Stimulated activated naive CD8-positive, alpha-beta T cell treated with anti-CD3 and anti-CD28 coated beads, Interleukin-15, Interleukin-2, amounts not matched to agents 100 ng/mL and 50 ng/mL, for 24 hours (primary cell): ENCODE data around the gene UBQLN3.

Source experiments
- H3K27ac Mint-ChIP-seq: one replicate; pipeline ENCODE4 v1.8.0; 2021; ENCODE audit warnings: mild to moderate bottlenecking, mixed read lengths
- H3K27me3 Mint-ChIP-seq: one replicate; pipeline ENCODE4 v1.8.0; 2021; ENCODE audit warnings: mixed read lengths
- H3K36me3 Mint-ChIP-seq: one replicate; pipeline ENCODE4 v1.8.0; 2021; ENCODE audit warnings: low read depth, mixed read lengths
- H3K4me1 Mint-ChIP-seq: one replicate; pipeline ENCODE4 v1.8.0; 2021; ENCODE audit warnings: low read depth, mixed read lengths
- H3K4me3 Mint-ChIP-seq: one replicate; pipeline ENCODE4 v1.8.0; 2021; ENCODE audit warnings: mild to moderate bottlenecking, mixed read lengths
- H3K9me3 Mint-ChIP-seq: one replicate; pipeline ENCODE4 v1.8.0; 2021; ENCODE audit warnings: mixed read lengths

Gene UBQLN3

GRCh38 chr11:5522308-5522707 lies 12.6 kb upstream of the UBQLN3 start:
- H3K36me3 Mint-ChIP-seq, result no peaks in the 10 kb centered on the region
- H3K4me1 Mint-ChIP-seq, result no peaks in the 10 kb centered on the region
- H3K4me3 Mint-ChIP-seq, result no peak overlapping the region
- H3K27me3 Mint-ChIP-seq, result no peaks in the 10 kb centered on the region
- no peaks in the 10 kb centered on the region for H3K9me3 Mint-ChIP-seq
- H3K27ac Mint-ChIP-seq, result no peak overlapping the region

- Mint-ChIP-seq H3K27me3 (no peaks in the 10 kb centered on the region), H3K4me1 (no peaks in the 10 kb centered on the region), H3K27ac (no peak overlapping the region), H3K36me3 (no peaks in the 10 kb centered on the region), H3K9me3 (no peaks in the 10 kb centered on the region), H3K4me3 (no peak overlapping the region)
Observed at GRCh38 chr11:5521540-5521939, 11.8 kb upstream of the UBQLN3 start.

GRCh38 chr11:5516599-5516998 lies 6.8 kb upstream of the UBQLN3 start, which contains the start of gene UBQLNL:
TSS of gene UBQLNL (minus strand) at chr11:5516699. CDS start at chr11:5516441, 258 bp downstream.
- Mint-ChIP-seq H3K4me3 (no peak within 1 kb of the TSS), H3K4me1 (no peaks in the 10 kb centered on the region), H3K27me3 (no peaks in the 10 kb centered on the region), H3K27ac (no peak within 1 kb of the TSS), H3K36me3 (no peaks in the 10 kb centered on the region), H3K9me3 (no peaks in the 10 kb centered on the region)

GRCh38 chr11:5514841-5515240 lies 5.1 kb upstream of the UBQLN3 start:
- H3K27me3 Mint-ChIP-seq, result peaks cover 4% of the 10 kb centered on the region
- H3K4me1 Mint-ChIP-seq, result no peaks in the 10 kb centered on the region
- no peak overlapping the region for H3K4me3 Mint-ChIP-seq
- H3K36me3 Mint-ChIP-seq, result no peaks in the 10 kb centered on the region
- H3K27ac Mint-ChIP-seq, result no peak overlapping the region
- H3K9me3 Mint-ChIP-seq, result no peaks in the 10 kb centered on the region

- peaks cover 13% of the 10 kb centered on the region for H3K27me3 Mint-ChIP-seq
- no peaks in the 10 kb centered on the region for H3K4me1 Mint-ChIP-seq
- no peak overlapping the region for H3K27ac Mint-ChIP-seq
- H3K4me3 Mint-ChIP-seq, result no peak overlapping the region
- H3K9me3 Mint-ChIP-seq, result no peaks in the 10 kb centered on the region
- H3K36me3 Mint-ChIP-seq, result no peaks in the 10 kb centered on the region
Observed at GRCh38 chr11:5508605-5509004, 1.2 kb downstream of the UBQLN3 start.

- Mint-ChIP-seq H3K4me3 (no peak overlapping the region), H3K27me3 (peaks cover 13% of the 10 kb centered on the region), H3K27ac (no peak overlapping the region), H3K36me3 (no peaks in the 10 kb centered on the region), H3K4me1 (no peaks in the 10 kb centered on the region), H3K9me3 (no peaks in the 10 kb centered on the region)
Observed at GRCh38 chr11:5507933-5508305, 1.8 kb downstream of the UBQLN3 start.

GRCh38 chr11:5507177-5507932 lies 2.4 kb downstream of the UBQLN3 start:
- H3K4me3 Mint-ChIP-seq, result no peak overlapping the region
- H3K36me3 Mint-ChIP-seq, result no peaks in the 10 kb centered on the region
- H3K27ac Mint-ChIP-seq, result no peak overlapping the region

GRCh38 chr11:5505363-5506048 lies 4.3 kb downstream of the UBQLN3 start:
- H3K27me3 Mint-ChIP-seq, result peaks cover 16% of the 10 kb centered on the region
- no peaks in the 10 kb centered on the region for H3K36me3 Mint-ChIP-seq
- H3K4me3 Mint-ChIP-seq, result no peak overlapping the region
- no peaks in the 10 kb centered on the region for H3K4me1 Mint-ChIP-seq
- no peak overlapping the region for H3K27ac Mint-ChIP-seq
- H3K9me3 Mint-ChIP-seq, result no peaks in the 10 kb centered on the region

More at GRCh38 chr11:5507177-5507932, 2.4 kb downstream of the UBQLN3 start:
- Mint-ChIP-seq H3K27me3 (peaks cover 15% of the 10 kb centered on the region), H3K9me3 (no peaks in the 10 kb centered on the region), H3K4me1 (no peaks in the 10 kb centered on the region)

- Mint-ChIP-seq H3K27ac (no peak overlapping the region), H3K9me3 (no peaks in the 10 kb centered on the region), H3K4me3 (no peak overlapping the region), H3K4me1 (no peaks in the 10 kb centered on the region), H3K36me3 (no peaks in the 10 kb centered on the region), H3K27me3 (peaks cover 14% of the 10 kb centered on the region)
Observed at GRCh38 chr11:5504403-5504921, 5.3 kb downstream of the UBQLN3 start.

GRCh38 chr11:5500393-5500801 lies 9.4 kb downstream of the UBQLN3 start:
- Mint-ChIP-seq H3K4me1 (no peaks in the 10 kb centered on the region), H3K4me3 (no peak overlapping the region), H3K27me3 (peaks cover 15% of the 10 kb centered on the region), H3K9me3 (no peaks in the 10 kb centered on the region), H3K27ac (no peak overlapping the region), H3K36me3 (no peaks in the 10 kb centered on the region)

- no peak overlapping the region for H3K4me3 Mint-ChIP-seq
- H3K27me3 Mint-ChIP-seq, result peaks cover 14% of the 10 kb centered on the region
- H3K36me3 Mint-ChIP-seq, result no peaks in the 10 kb centered on the region
- H3K27ac Mint-ChIP-seq, result no peak overlapping the region
- no peaks in the 10 kb centered on the region for H3K4me1 Mint-ChIP-seq
- H3K9me3 Mint-ChIP-seq, result no peaks in the 10 kb centered on the region
Observed at GRCh38 chr11:5499671-5500070, 10.1 kb downstream of the UBQLN3 start.

- Mint-ChIP-seq H3K4me1 (peaks cover 8% of the 10 kb centered on the region), H3K27ac (no peak overlapping the region), H3K4me3 (no peak overlapping the region), H3K9me3 (no peaks in the 10 kb centered on the region), H3K36me3 (no peaks in the 10 kb centered on the region), H3K27me3 (peaks cover 3% of the 10 kb centered on the region)
Observed at GRCh38 chr11:5489576-5490357, 20.0 kb downstream of the UBQLN3 start.

- Mint-ChIP-seq H3K9me3 (no peaks in the 10 kb centered on the region), H3K27me3 (peaks cover 1% of the 10 kb centered on the region), H3K27ac (no peak overlapping the region), H3K36me3 (no peaks in the 10 kb centered on the region), H3K4me1 (peaks cover 8% of the 10 kb centered on the region), H3K4me3 (no peak overlapping the region)
Observed at GRCh38 chr11:5488798-5489399, 20.9 kb downstream of the UBQLN3 start.

- H3K36me3 Mint-ChIP-seq, result no peaks in the 10 kb centered on the region
- peaks cover 8% of the 10 kb centered on the region for H3K4me1 Mint-ChIP-seq
- no peak within 1 kb of the TSS for H3K4me3 Mint-ChIP-seq
- no peak within 1 kb of the TSS for H3K27ac Mint-ChIP-seq
- H3K9me3 Mint-ChIP-seq, result no peaks in the 10 kb centered on the region
- peaks cover 4% of the 10 kb centered on the region for H3K27me3 Mint-ChIP-seq
Observed at GRCh38 chr11:5488385-5488784, 21.4 kb downstream of the UBQLN3 start, which contains the start of gene OR52D1. TSS of gene OR52D1 (plus strand) at chr11:5488685. CDS start at chr11:5488707, 22 bp downstream.
